Suprapubic skin (tissue), 4 donors: ENCODE measurements around the gene USP22.

Source experiments
- CTCF ChIP-seq, 2 donors: fragments of 200-600 bp in 1 of 2; fragments of 450-650 bp in 1 of 2; sonication (generic) in 1 of 2; IDR thresholded peaks; one replicate each; pipeline ENCODE4 v1.5.1; 2016 to 2019; ENCODE audit warnings: antibody characterized with exemption in 2 of 2, mild to moderate bottlenecking in 1 of 2, moderate library complexity in 1 of 2
- EP300 ChIP-seq: sonication (generic); formaldehyde crosslinking; IDR thresholded peaks from one replicate; pipeline ENCODE4 v1.6.1; 2017; ENCODE audit warnings: antibody characterized with exemption
- POLR2A ChIP-seq, 2 donors: fragments of 450-650 bp; IDR thresholded peaks; one replicate each; pipeline ENCODE4 v1.6.1; 2017; ENCODE audit warnings: antibody characterized with exemption in 2 of 2, mild to moderate bottlenecking in 2 of 2, moderate library complexity in 2 of 2
- POLR2AphosphoS5 ChIP-seq, 3 donors: sonication (generic); formaldehyde crosslinking; IDR thresholded peaks; one replicate each; pipeline ENCODE4 v1.6.1; 2017; ENCODE audit warnings: antibody characterized with exemption in 3 of 3

- no peak for TF ChIP-seq EP300
- no peak for TF ChIP-seq CTCF (IDR thresholded peaks at IDR 0.05)
- TF ChIP-seq POLR2AphosphoS5 (IDR thresholded peaks at IDR 0.05), result no peak
- no peak for TF ChIP-seq POLR2A (IDR thresholded peaks at IDR 0.05)
Measured at GRCh38 chr17:20992416-20992815, 50.4 kb downstream of the USP22 start.
